HCT116 (cell line): ENCODE measurements around the gene NEURL1.

Experiments
- ELF1 ChIP-seq: IDR thresholded peaks from 2 replicates; pipeline ENCODE4 v1.6.1; 2012; ENCODE audit warnings: low read depth, borderline replicate concordance
- EZH2 ChIP-seq: fragments of 200-600 bp; sonication (generic); IDR thresholded peaks from 2 replicates; pipeline ENCODE4 v1.6.1; 2017; ENCODE audit warnings: antibody characterized with exemption, mixed run types
- EZH2phosphoT487 ChIP-seq: fragments of 200-600 bp; IDR thresholded peaks from 2 replicates; pipeline ENCODE4 v1.6.1; 2018; ENCODE audit warnings: antibody characterized with exemption, borderline replicate concordance
- JUND ChIP-seq: IDR thresholded peaks from 2 replicates; pipeline ENCODE4 v1.6.1; 2012
- POLR2A ChIP-seq: IDR thresholded peaks from 2 replicates; pipeline ENCODE4 v1.7.0; 2011; ENCODE audit warnings: borderline replicate concordance; ENCODE audit not compliant: insufficient read depth, insufficient read length; ENCODE audit errors: extremely low read depth
- POLR2AphosphoS5 ChIP-seq: IDR thresholded peaks from 2 replicates; pipeline ENCODE4 v1.6.1; 2011; ENCODE audit warnings: mild to moderate bottlenecking, low read depth, low read length, moderate library complexity
- RAD21 ChIP-seq: IDR thresholded peaks from 2 replicates; pipeline ENCODE4 v1.6.1; 2012; ENCODE audit warnings: low read depth, mild to moderate bottlenecking
- SRF ChIP-seq: IDR thresholded peaks from 2 replicates; pipeline ENCODE4 v1.6.1; 2012; ENCODE audit warnings: low read depth
- TCF7L2 ChIP-seq: IDR thresholded peaks from 2 replicates; pipeline ENCODE4 v1.7.0; 2011; ENCODE audit warnings: borderline replicate concordance, inconsistent platforms; ENCODE audit not compliant: insufficient read depth, insufficient read length; ENCODE audit errors: extremely low read depth
- YY1 ChIP-seq: IDR thresholded peaks from 2 replicates; pipeline ENCODE4 v1.6.1; 2011; ENCODE audit warnings: low read length, low read depth, moderate library complexity, mild to moderate bottlenecking; ENCODE audit not compliant: insufficient replicate concordance; ENCODE audit errors: extremely low read depth
- TF ChIP-seq, protein P1 (sequence below): IDR thresholded peaks from 2 replicates; pipeline ENCODE4 v1.6.1; 2012
- TF ChIP-seq, protein P2 (sequence below), 3 experiments: fragments of 200-600 bp in 1 of 3; sonication (generic) in 1 of 3; IDR thresholded peaks in 2 of 3; conservative IDR thresholded peaks in 1 of 3; 2 replicates each; pipeline ENCODE4 v1.5.1; 2012 to 2017; ENCODE audit warnings: low read depth in 2 of 3, low read length in 2 of 3, antibody characterized with exemption in 1 of 3, borderline replicate concordance in 1 of 3, control low read depth in 1 of 3, mild to moderate bottlenecking in 1 of 3, mixed read lengths in 1 of 3, mixed run types in 1 of 3, moderate library complexity in 1 of 3; ENCODE audit not compliant: insufficient read depth in 1 of 3

DNA sequence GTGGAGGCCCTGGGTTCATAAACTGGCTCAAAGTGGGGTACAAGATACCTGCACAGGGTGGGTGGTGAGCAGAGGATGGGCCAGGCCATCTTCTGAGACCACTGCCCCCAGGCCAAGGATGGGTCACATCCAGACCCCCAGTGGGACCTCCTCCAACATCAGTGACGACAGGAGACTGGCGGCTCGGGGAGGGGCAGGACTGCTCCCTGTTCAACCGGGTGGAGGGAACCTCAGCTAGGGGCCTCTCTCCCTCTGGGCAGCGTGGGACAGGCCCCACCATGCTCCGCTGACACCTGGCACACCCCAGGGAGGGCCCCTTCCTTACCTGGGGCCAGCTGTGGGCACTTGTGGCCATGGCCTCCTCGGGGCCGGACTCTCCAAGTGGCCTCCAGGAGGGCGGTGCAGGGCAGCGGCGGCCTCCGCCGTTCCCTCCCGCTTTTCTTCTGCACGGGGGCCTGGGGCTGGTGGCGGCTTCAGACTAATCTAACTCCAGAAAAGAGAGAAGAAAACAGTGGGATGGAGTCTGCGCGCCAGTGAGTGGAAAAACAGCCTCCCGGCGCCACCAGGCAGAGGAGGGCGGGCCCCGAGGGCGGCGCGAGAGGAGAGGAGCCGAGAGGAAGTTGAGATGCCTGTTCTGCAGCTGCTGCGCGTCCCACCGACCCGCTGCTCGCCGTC is 41.5 kb upstream of the NEURL1 start, which contains the start of gene CALHM2:
- TF ChIP-seq POLR2AphosphoS5 = peak; percentile 60
- TF ChIP-seq, protein P1, sequence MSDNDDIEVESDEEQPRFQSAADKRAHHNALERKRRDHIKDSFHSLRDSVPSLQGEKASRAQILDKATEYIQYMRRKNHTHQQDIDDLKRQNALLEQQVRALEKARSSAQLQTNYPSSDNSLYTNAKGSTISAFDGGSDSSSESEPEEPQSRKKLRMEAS = no peak
- TF ChIP-seq, protein P2, sequence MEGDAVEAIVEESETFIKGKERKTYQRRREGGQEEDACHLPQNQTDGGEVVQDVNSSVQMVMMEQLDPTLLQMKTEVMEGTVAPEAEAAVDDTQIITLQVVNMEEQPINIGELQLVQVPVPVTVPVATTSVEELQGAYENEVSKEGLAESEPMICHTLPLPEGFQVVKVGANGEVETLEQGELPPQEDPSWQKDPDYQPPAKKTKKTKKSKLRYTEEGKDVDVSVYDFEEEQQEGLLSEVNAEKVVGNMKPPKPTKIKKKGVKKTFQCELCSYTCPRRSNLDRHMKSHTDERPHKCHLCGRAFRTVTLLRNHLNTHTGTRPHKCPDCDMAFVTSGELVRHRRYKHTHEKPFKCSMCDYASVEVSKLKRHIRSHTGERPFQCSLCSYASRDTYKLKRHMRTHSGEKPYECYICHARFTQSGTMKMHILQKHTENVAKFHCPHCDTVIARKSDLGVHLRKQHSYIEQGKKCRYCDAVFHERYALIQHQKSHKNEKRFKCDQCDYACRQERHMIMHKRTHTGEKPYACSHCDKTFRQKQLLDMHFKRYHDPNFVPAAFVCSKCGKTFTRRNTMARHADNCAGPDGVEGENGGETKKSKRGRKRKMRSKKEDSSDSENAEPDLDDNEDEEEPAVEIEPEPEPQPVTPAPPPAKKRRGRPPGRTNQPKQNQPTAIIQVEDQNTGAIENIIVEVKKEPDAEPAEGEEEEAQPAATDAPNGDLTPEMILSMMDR (IDR thresholded peaks at IDR 0.05 in 2 of 3, conservative IDR thresholded peaks at IDR 0.05 in 1 of 3; ENCODE audit: borderline replicate concordance in 1 of 3, insufficient read depth in 1 of 3, low read depth in 2 of 3, low read length in 2 of 3) = 0 out of 6 replicates have a peak, but pooled peaks of 1 of the 3 experiments have one; percentile 10
- TF ChIP-seq POLR2A = peak; percentile 35
- TF ChIP-seq RAD21 = no peak
- TF ChIP-seq EZH2 = no peak
- TF ChIP-seq TCF7L2 = no peak
- no peak for TF ChIP-seq SRF
- TF ChIP-seq EZH2phosphoT487 = no peak
- no peak for TF ChIP-seq ELF1
- TF ChIP-seq JUND = no peak
- TF ChIP-seq YY1 = peak; percentile 6
